ENCODE data around the gene TRPV3.

DNA sequence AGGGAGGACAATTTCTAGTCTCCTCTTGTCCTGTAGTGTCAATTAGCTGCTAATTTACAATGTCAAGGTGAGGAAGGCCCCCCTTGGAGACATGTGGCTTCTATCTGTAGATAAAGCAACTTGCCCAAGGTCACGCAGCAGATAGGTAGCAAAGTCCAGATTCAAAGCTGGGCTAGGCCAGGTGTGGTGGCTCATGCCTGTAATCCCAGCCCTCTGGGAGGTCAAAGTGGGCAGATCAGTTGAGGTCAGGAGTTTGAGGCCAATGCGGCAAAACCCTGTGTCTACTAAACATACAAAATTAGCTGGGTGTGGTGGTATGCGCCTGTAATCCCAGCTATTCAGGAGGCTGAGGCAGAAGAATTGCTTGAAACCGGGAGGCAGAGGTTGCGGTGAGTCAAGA lies 11.1 kb downstream of the TRPV3 start:
- TF ChIP-seq, protein P1, sequence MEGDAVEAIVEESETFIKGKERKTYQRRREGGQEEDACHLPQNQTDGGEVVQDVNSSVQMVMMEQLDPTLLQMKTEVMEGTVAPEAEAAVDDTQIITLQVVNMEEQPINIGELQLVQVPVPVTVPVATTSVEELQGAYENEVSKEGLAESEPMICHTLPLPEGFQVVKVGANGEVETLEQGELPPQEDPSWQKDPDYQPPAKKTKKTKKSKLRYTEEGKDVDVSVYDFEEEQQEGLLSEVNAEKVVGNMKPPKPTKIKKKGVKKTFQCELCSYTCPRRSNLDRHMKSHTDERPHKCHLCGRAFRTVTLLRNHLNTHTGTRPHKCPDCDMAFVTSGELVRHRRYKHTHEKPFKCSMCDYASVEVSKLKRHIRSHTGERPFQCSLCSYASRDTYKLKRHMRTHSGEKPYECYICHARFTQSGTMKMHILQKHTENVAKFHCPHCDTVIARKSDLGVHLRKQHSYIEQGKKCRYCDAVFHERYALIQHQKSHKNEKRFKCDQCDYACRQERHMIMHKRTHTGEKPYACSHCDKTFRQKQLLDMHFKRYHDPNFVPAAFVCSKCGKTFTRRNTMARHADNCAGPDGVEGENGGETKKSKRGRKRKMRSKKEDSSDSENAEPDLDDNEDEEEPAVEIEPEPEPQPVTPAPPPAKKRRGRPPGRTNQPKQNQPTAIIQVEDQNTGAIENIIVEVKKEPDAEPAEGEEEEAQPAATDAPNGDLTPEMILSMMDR (optimal IDR thresholded peaks at IDR 0.05 in 1 of 3, IDR thresholded peaks at IDR 0.05 in 1 of 3, conservative IDR thresholded peaks at IDR 0.05 in 1 of 3; ENCODE audit: extremely low read depth in 1 of 3, insufficient read depth in 2 of 3, low read length in 3 of 3): no peak
- TF ChIP-seq EZH2 (IDR thresholded peaks at IDR 0.05; ENCODE audit: low read length): no peak

All from keratinocyte (primary cell).